Measurements from ENCODE around the gene ZNF12.

DNA sequence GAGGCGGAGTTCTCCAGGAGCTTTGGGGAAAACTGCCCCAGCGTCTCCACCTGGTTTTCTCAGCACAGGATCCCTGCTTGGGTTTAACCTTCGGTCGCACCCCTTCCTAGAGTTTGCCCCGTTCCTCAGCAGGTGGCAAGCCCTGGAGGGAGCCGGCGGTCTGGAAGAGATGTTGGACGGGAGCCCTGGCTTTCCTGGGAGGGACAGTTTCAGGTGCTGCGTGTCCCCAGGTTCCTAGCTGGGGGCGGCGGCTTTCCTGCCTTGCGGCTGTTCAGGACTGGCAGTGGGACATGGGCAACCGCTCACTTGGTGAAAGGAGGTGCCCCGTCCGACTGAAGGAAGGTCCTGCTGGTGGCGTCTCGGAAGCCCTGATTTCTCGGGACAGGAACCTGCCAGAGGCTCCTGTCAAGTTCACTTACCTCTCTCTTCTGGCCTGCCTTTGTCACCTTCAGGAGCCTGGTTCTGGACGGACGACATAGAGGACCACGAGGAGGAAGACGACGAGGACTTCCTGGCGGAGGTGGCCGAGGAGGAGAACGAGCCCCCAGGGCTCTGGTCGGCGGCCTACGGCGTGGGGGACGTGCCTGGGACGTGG, 54.8 kb downstream of the ZNF12 start:
- TF ChIP-seq, protein P1, sequence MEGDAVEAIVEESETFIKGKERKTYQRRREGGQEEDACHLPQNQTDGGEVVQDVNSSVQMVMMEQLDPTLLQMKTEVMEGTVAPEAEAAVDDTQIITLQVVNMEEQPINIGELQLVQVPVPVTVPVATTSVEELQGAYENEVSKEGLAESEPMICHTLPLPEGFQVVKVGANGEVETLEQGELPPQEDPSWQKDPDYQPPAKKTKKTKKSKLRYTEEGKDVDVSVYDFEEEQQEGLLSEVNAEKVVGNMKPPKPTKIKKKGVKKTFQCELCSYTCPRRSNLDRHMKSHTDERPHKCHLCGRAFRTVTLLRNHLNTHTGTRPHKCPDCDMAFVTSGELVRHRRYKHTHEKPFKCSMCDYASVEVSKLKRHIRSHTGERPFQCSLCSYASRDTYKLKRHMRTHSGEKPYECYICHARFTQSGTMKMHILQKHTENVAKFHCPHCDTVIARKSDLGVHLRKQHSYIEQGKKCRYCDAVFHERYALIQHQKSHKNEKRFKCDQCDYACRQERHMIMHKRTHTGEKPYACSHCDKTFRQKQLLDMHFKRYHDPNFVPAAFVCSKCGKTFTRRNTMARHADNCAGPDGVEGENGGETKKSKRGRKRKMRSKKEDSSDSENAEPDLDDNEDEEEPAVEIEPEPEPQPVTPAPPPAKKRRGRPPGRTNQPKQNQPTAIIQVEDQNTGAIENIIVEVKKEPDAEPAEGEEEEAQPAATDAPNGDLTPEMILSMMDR (IDR thresholded peaks at IDR 0.05; ENCODE audit: low read length): no peak
- no peak for TF ChIP-seq EZH2 (optimal IDR thresholded peaks at IDR 0.05; ENCODE audit: low read depth, low read length)

All from MM.1S (cell line).